ENCODE results near the gene PRKACB.
"Not testable (repeated sequence)": the region's sequence is repeated elsewhere in the genome, so short reads cannot be mapped to it uniquely, and the experiment has no call there.

PRKACB gene

GRCh38 chr1:84143796-84144565 lies at the start of gene PRKACB:
Gene PRKACB, plus strand, starts transcription at chr1:84144271. Its CDS starts 91 bp downstream, at chr1:84144362.
- DNase-seq, result peak; percentile 80

GRCh38 chr1:84095308-84095707 lies 48.8 kb upstream of the PRKACB start:
- no peak for DNase-seq

- no peak for DNase-seq
Measured at GRCh38 chr1:84096176-84096575, 47.9 kb upstream of the PRKACB start.

GRCh38 chr1:84101204-84101603 lies 42.9 kb upstream of the PRKACB start:
- DNase-seq, result no peak

- DNase-seq, result peak; percentile 91
Measured at GRCh38 chr1:84103197-84103992, 40.7 kb upstream of the PRKACB start.

GRCh38 chr1:84107538-84107937 lies 36.5 kb upstream of the PRKACB start:
- DNase-seq, result not testable (repeated sequence)

GRCh38 chr1:84107955-84108354 lies 36.1 kb upstream of the PRKACB start:
- no peak for DNase-seq

GRCh38 chr1:84108900-84109578 lies 35.0 kb upstream of the PRKACB start:
- no peak for DNase-seq

GRCh38 chr1:84110629-84111028 lies 33.4 kb upstream of the PRKACB start:
- DNase-seq, result no peak

- DNase-seq, result no peak
Measured at GRCh38 chr1:84116558-84116957, 27.5 kb upstream of the PRKACB start.

- DNase-seq, result no peak
Measured at GRCh38 chr1:84117868-84118267, 26.2 kb upstream of the PRKACB start.

- DNase-seq, result no peak
Measured at GRCh38 chr1:84121360-84121759, 22.7 kb upstream of the PRKACB start.

GRCh38 chr1:84122780-84123382 lies 21.2 kb upstream of the PRKACB start:
- DNase-seq, result peak; percentile 78

- DNase-seq, result no peak
Measured at GRCh38 chr1:84133479-84133878, 10.6 kb upstream of the PRKACB start.

GRCh38 chr1:84135341-84135740 lies 8.7 kb upstream of the PRKACB start:
- DNase-seq, result no peak

GRCh38 chr1:84141182-84142003 lies 2.7 kb upstream of the PRKACB start:
- DNase-seq, result peak; percentile 52

- DNase-seq, result peak; percentile 82
Measured at GRCh38 chr1:84145068-84145467, 997 bp downstream of the PRKACB start.

- peak; percentile 63 for DNase-seq
Measured at GRCh38 chr1:84146411-84147032, 2.5 kb downstream of the PRKACB start.

GRCh38 chr1:84148758-84149157 lies 4.7 kb downstream of the PRKACB start:
- DNase-seq, result no peak

- no peak for DNase-seq
Measured at GRCh38 chr1:84152649-84153056, 8.6 kb downstream of the PRKACB start.

GRCh38 chr1:84155517-84155916 lies 11.4 kb downstream of the PRKACB start:
- DNase-seq, result no peak

GRCh38 chr1:84156210-84156621 lies 12.1 kb downstream of the PRKACB start:
- DNase-seq, result no peak
